Stimulated activated CD8-positive, alpha-beta memory T cell treated with anti-CD3 and anti-CD28 coated beads, Interleukin-2, amount 100 ng/mL, for 1 hour (primary cell): ENCODE results near the gene TMEM150B.

Experiments
- DNase-seq, 2 donors: peaks; one replicate each; pipeline ENCODE4 v3.0.0-alpha.2; 2020; ENCODE audit warnings: low read depth in 2 of 2

The TMEM150B gene

DNA sequence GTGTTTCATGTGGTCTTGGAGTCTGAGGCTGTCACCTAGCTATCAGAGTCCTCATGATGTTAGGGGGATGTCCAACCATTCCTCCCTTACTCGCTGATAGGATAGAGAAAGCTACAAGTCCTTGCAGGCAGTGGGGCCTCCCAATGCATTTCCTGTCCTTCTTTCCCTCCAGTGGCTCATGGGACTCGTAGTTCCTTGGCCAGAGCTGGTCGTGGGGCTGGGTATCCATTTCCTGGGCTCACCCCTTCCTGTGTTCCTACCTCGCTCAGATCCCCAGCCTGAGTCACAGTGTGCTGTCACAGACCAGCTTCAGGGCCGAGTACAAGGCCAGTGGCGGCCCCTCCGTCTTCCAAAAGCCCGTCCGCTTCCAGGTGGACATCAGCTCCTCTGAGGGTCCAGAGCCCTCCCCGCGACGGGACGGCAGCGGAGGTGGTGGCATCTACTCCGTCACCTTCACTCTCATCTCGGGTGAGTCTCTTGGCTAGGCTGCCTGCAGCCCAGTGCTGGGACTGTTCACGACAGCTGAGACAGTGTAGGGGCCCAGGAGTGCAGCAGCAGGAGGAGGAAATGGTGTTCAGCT is 19.1 kb downstream of the TMEM150B start:
- no peak for DNase-seq

DNA sequence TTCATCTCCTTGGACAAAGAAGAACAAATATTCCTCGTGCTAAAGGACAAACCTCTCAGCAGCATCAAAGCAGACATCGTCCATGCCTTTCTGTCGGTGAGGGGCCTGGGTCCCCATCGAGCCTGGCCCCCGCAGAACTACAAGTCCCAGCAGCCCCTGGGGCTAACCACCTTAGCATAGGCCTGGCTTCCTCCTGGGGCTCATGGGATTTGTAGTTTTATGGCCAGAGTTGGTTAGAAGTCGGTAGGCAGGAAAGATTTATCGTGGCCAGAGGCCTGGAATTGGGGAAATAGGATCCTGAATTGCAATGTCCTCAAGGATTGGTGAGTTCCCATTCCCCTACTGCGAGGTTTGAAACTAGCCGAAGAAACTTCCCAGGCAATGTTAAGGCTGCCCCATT is 19.6 kb downstream of the TMEM150B start:
- peak in 1 of 2 donors; percentile 17 for DNase-seq

GRCh38 chr19:55304980-55305379 is 20.2 kb downstream of the TMEM150B start:
- DNase-seq: no peak

DNA sequence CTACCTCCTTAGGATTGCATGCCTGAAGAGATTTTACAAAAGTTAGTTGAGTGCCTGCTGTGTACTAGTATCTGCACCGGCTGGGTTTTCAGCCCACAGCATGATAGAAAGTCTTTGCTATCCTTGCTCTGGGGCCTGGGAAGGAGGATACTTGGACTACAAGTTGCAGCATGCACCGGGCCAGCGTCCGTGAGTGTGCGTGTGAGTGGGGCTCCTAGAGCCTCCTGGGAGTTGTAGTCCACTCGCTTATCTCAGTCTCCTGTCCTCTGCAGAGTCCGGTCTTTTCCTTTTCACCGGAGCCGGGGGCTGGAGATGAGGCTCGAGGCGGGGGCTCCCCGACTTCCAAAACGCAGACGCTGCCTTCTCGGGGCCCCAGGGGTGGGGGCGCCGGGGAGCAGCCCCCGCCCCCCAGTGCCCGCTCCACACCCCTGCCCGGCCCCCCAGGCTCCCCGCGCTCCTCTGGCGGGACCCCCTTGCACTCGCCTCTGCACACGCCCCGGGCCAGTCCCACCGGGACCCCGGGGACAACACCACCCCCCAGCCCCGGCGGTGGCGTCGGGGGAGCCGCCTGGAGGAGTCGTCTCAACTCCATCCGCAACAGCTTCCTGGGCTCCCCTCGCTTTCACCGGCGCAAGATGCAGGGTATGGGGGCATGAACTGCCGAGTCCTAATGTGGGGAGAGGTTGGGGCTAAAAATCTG is 20.7 kb downstream of the TMEM150B start:
- DNase-seq: no peak

DNA sequence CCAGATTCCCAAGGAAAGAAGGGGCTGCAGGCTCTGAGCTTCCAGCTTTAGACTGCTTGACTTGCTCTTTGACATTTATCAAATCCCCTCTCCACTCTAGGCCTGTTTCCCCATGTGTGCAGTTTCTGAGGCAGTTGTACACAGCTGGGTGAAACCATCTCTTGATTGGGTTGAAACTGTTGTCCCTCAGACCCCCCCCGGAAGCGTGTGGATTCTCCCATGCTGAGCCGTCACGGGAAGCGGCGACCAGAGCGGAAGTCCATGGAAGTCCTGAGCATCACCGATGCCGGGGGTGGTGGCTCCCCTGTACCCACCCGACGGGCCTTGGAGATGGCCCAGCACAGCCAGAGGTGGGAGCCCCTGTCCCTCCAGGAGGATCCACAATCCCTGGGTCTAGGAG is 21.7 kb downstream of the TMEM150B start:
- no peak for DNase-seq

GRCh38 chr19:55302318-55302703 is 22.8 kb downstream of the TMEM150B start:
- no peak for DNase-seq

GRCh38 chr19:55301459-55302317 is 23.5 kb downstream of the TMEM150B start:
- peak; percentile 92 to 93 for DNase-seq

- no peak for DNase-seq
These were observed 24.2 kb downstream of the TMEM150B start for GRCh38 chr19:55300886-55301458.

DNA sequence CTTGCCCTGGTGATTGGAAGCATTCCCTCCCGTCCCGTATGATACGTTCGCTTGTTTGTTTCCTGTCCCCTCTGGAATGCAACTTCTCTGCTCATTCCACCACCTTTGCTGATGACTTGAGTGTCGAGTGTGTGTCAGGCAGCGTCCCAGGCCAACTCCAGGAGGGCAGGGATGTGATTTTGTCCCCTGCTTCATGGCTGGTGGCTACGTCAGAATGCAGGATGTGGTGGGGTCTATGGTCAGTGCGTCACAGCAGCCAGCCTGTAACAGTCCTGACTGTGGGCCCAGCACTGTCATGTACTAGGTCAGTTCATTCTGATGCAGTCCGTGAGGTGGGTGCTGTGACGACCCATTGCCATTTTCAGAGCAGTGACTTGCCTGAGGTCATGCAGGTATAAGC is 25.1 kb downstream of the TMEM150B start:
- no peak for DNase-seq

DNA sequence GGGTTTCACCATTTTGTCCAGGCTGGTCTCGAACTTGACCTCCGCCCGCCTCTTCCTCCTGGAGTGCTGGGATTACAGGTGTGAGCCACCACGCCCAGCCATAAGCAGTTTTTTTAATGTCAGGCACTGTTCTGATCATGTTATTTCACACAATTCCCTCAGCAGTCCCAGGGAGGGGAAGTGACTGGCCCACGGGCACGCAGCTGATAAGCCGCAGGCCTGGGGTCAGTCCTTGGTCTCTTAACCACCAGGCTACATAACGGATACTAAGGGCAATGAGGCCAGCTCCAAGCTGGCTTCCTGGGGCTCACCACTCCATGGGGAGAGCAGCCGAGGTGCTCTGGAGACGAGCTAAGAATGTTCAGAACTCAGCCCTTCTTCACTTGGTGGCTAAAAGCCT is 27.9 kb downstream of the TMEM150B start:
- no peak for DNase-seq

DNA sequence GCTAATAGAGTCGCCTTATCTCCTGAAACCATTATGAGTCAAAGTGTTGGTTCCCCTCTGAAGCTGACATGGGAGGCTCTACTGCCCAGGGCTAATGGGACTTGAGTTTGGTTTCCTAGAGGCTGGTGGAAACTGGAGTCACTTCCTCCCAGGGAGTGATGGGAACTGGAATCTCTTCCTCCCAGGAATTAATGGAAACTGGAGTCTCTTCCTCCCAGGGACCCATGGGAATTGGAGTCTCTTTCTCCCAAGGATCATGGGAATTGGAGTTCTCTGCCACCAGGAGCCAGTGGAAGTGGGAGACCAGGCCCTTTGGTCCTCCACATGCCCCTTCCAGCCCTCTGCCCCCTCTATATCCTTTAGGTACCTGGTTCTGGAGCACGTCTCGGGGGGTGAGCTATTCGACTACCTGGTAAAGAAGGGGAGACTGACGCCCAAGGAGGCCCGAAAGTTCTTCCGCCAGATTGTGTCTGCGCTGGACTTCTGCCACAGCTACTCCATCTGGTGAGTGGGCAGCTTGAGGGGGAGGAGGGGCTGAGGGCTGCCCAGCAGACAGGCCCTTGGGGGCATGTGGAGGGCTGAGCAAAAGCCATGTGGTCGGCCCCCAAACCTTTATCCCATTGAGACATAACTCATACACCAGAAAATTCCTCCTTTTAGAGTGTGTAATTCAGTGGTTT is 35.9 kb downstream of the TMEM150B start:
- DNase-seq: no peak

DNA sequence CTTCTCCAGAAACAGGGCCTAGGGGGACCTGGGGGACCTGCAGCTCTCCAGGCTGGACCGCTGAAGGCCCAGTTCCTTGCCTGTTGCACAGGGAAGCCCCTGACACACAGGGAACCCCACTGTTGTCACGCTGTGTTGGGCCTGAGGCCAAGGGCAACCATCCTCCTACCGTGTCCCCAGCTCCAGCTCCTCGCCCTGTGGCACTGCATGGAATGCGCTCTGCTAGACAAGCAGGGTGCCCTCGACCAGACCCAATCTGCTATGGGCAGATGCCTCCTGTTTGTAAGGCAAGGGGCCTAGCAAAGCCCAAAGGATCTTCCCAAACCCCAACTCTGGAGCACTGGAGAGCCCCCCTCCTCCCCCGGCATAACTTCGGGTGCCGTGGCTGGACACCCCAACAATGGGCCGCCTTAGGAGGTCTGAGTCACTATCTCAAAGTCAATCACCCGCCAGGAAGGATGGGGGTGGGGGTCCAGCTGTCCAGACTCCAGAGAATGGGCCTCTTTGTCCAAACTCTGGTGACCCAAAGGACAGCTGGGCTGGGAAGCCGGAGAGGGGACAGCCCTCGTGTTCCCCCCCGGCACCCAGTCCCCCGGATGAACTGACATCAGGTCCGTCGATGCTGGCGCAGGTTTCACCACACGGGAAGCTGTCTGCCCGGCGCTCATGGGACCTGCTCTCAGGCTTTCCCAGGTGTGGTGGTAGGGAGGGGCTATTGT is 37.6 kb downstream of the TMEM150B start:
- DNase-seq: no peak

- DNase-seq: no peak
These were observed 39.8 kb downstream of the TMEM150B start for GRCh38 chr19:55285229-55285890.

GRCh38 chr19:55284405-55285058 is 40.6 kb downstream of the TMEM150B start:
- no peak for DNase-seq

DNA sequence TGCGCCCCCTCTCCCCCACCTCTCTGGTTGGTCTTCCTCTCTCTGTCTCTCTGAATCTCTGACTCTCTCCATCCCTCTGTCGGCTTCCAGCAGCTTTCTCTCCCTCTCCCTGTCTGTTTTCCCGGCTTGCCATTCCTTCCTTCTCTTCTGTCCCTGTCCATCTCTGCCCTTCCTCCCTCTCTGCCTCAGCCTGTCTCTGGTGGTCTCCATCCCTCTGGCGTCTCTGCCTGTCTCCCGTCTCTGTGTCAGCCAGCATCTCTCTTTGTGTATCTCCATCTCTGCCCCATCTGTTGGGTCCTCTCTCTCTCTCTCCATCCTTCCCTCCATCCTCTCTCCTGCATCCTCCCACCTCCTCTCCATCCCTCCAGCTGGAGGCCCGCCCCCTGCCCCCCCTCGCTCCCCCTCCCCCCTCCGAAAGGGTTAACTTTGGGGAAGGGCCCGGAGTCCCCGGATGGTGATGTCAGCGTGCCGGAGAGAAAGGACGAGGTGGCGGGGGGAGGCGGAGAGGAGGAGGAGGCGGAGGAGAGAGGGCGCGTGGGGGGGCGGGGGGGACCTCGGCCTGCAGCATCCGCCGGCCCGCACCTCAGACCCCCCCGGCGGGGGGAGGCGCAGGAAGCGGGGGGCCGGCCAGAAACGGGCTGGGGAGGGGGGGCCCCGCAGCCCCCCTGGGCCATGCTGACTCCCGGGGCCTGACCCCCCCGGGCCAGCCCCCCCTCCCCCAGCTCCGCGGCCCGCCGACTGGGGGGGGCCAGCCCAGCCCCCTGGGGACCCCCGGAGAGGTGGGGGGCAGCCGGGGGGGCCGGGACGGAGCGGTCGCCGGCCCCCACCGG is 41.4 kb downstream of the TMEM150B start, which contains the start of gene BRSK1:
Gene BRSK1, plus strand, starts transcription at position 450 of the 830 bp plus-strand sequence. CDS start 446 bp downstream, outside the sequence.
- no peak for DNase-seq

- peak; percentile 85 for DNase-seq
These were observed 45.1 kb downstream of the TMEM150B start, which contains the start of gene HSPBP1 for GRCh38 chr19:55279770-55280643. Gene HSPBP1 (minus strand): TSS chr19:55280110. CDS start chr19:55279608, 502 bp downstream.

DNA sequence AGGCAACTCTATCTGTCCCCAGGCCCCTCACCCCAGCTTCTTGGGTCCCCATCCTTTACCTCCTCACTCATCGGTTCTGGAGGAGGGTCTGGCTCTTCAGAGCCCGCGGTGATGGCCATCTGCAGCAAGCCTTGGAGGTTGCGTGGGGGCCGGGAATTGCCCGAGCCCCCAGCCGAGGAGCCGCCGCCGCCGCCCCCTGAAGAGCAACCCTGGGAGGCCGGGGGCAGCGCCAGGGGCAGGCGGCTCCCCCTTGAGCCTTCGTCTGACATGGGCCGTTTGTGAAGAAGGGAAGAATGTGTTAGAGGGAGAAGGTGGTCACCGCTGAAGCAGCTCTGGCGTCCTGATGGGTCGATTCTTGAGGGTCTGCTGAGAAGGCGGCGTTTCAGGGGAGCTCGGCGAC is 45.8 kb downstream of the TMEM150B start:
- DNase-seq: no peak
